Astrocyte (in vitro differentiated cells and primary cell): ENCODE results near the gene SV2C. TPM values are rescaled to one million over a fixed set of nuclear protein-coding genes. Genes with fewer than 3 reads are reported as not detected.

Experiments
- DNase-seq: peaks from one replicate; pipeline ENCODE4 v3.0.0-alpha.2; 2010; ENCODE audit warnings: low read depth
- FAIRE-seq: peaks from 2 replicates; lab custom pipeline; 2011; peaks lifted over from hg19 to GRCh38; lab: Jason Lieb, UNC
- H2AFZ ChIP-seq: 2 replicates; pipeline ENCODE4 v1.6.0; 2012; ENCODE audit warnings: low read depth, low read length, inconsistent platforms
- H3K27ac ChIP-seq: 2 replicates; pipeline ENCODE4 v1.5.1; 2011; ENCODE audit warnings: low read depth, low read length, inconsistent platforms
- H3K27me3 ChIP-seq: 2 replicates; pipeline ENCODE4 v1.6.0; 2011; ENCODE audit warnings: low read length, inconsistent platforms; ENCODE audit not compliant: insufficient read depth
- H3K36me3 ChIP-seq: 2 replicates; pipeline ENCODE4 v1.5.1; 2011; ENCODE audit warnings: low read length, inconsistent platforms; ENCODE audit not compliant: insufficient read depth
- H3K4me1 ChIP-seq: 2 replicates; pipeline ENCODE4 v1.5.1; 2011; ENCODE audit warnings: low read length, inconsistent platforms; ENCODE audit not compliant: insufficient read depth
- H3K4me2 ChIP-seq: 2 replicates; pipeline ENCODE4 v1.6.0; 2012; ENCODE audit warnings: low read length, inconsistent platforms
- H3K4me3 ChIP-seq: 2 replicates; pipeline ENCODE4 v1.5.1; 2011; ENCODE audit warnings: low read depth, mild to moderate bottlenecking, low read length, inconsistent platforms; ENCODE audit not compliant: insufficient read depth
- H3K79me2 ChIP-seq: 2 replicates; pipeline ENCODE4 v1.6.0; 2012; ENCODE audit warnings: mild to moderate bottlenecking, low read length, inconsistent platforms; ENCODE audit not compliant: insufficient read depth
- H3K9ac ChIP-seq: 2 replicates; pipeline ENCODE4 v1.6.0; 2012; ENCODE audit warnings: mild to moderate bottlenecking, low read length, inconsistent platforms
- H3K9me3 ChIP-seq: 2 replicates; pipeline ENCODE4 v1.5.1; 2012; ENCODE audit warnings: low read depth, mild to moderate bottlenecking, low read length, inconsistent platforms; ENCODE audit not compliant: insufficient read depth
- H4K20me1 ChIP-seq: 2 replicates; pipeline ENCODE4 v1.6.0; 2012; ENCODE audit warnings: low read length, inconsistent platforms; ENCODE audit not compliant: insufficient read depth
- H3K27ac Mint-ChIP-seq: one replicate; pipeline ENCODE4 v1.8.0; 2021; ENCODE audit warnings: mild to moderate bottlenecking, mixed read lengths; ENCODE audit not compliant: unreplicated experiment
- H3K27me3 Mint-ChIP-seq: one replicate; pipeline ENCODE4 v1.8.0; 2021; ENCODE audit warnings: low read depth, mixed read lengths; ENCODE audit not compliant: unreplicated experiment
- H3K36me3 Mint-ChIP-seq: one replicate; pipeline ENCODE4 v1.8.0; 2021; ENCODE audit warnings: low read depth, mixed read lengths; ENCODE audit not compliant: unreplicated experiment
- H3K4me1 Mint-ChIP-seq: one replicate; pipeline ENCODE4 v1.8.0; 2021; ENCODE audit warnings: low read depth, mixed read lengths; ENCODE audit not compliant: unreplicated experiment
- H3K4me3 Mint-ChIP-seq: one replicate; pipeline ENCODE4 v1.8.0; 2021; ENCODE audit warnings: mild to moderate bottlenecking, moderate library complexity, mixed read lengths; ENCODE audit not compliant: unreplicated experiment
- H3K9me3 Mint-ChIP-seq: one replicate; pipeline ENCODE4 v1.8.0; 2021; ENCODE audit warnings: mild to moderate bottlenecking, mixed read lengths; ENCODE audit not compliant: unreplicated experiment
- CTCF ChIP-seq: IDR thresholded peaks from 2 replicates; pipeline ENCODE4 v1.5.1; 2011; ENCODE audit warnings: low read depth, mild to moderate bottlenecking, inconsistent platforms, low read length, moderate library complexity; ENCODE audit not compliant: insufficient read depth
- EZH2 ChIP-seq: IDR thresholded peaks from 2 replicates; pipeline ENCODE4 v1.6.1; 2012; ENCODE audit warnings: mild to moderate bottlenecking, low read length, inconsistent platforms; ENCODE audit not compliant: insufficient read depth
- total RNA-seq: library from RNA; stranded (reverse); gene quantifications from 2 replicates; pipeline ENCODE4 v1.2.1, GENCODE V29; 2021

SV2C gene
- total RNA-seq, 1 donor from 2014 or later = 0.05 TPM

GRCh38 chr5:76149636-76150035 is 66.5 kb downstream of the SV2C start:
- no peak overlapping the region for H3K4me2 ChIP-seq
- Mint-ChIP-seq H3K27ac (no peak overlapping the region), H3K9me3 (no peaks in the 10 kb centered on the region), H3K4me3 (no peak overlapping the region), H3K36me3 (no peaks in the 10 kb centered on the region), H3K27me3 (peaks cover 7% of the 10 kb centered on the region), H3K4me1 (peaks cover 3% of the 10 kb centered on the region)
- DNase-seq (no peak), FAIRE-seq (no peak)
- no peaks in the 10 kb centered on the region for H4K20me1 ChIP-seq
- H2AFZ ChIP-seq = no peak overlapping the region
- H3K9ac ChIP-seq = no peak overlapping the region
- no peak overlapping the region for H3K4me3 ChIP-seq
- H3K9me3 ChIP-seq = no peaks in the 10 kb centered on the region
- no peaks in the 10 kb centered on the region for H3K79me2 ChIP-seq
- H3K4me1 ChIP-seq = no peaks in the 10 kb centered on the region
- H3K36me3 ChIP-seq = no peaks in the 10 kb centered on the region
- no peak for TF ChIP-seq CTCF
- TF ChIP-seq EZH2 = no peak
- H3K27me3 ChIP-seq = no peaks in the 10 kb centered on the region
- H3K27ac ChIP-seq = no peak overlapping the region

GRCh38 chr5:76152161-76152560 is 69.0 kb downstream of the SV2C start:
- Histone ChIP-seq H3K9ac (no peak overlapping the region), H3K4me1 (no peaks in the 10 kb centered on the region), H2AFZ (no peak overlapping the region), H3K4me2 (no peak overlapping the region), H3K27ac (no peak overlapping the region), H3K79me2 (no peaks in the 10 kb centered on the region), H3K27me3 (no peaks in the 10 kb centered on the region), H3K9me3 (no peaks in the 10 kb centered on the region), H4K20me1 (no peaks in the 10 kb centered on the region), H3K36me3 (no peaks in the 10 kb centered on the region), H3K4me3 (no peak overlapping the region)
- H3K4me1 Mint-ChIP-seq = peaks cover 3% of the 10 kb centered on the region
- H3K27ac Mint-ChIP-seq = no peak overlapping the region
- H3K9me3 Mint-ChIP-seq = no peaks in the 10 kb centered on the region
- no peak overlapping the region for H3K4me3 Mint-ChIP-seq
- peaks cover 6% of the 10 kb centered on the region for H3K27me3 Mint-ChIP-seq
- DNase-seq (no peak), FAIRE-seq (no peak)
- TF ChIP-seq CTCF (no peak), EZH2 (no peak)
- H3K36me3 Mint-ChIP-seq = no peaks in the 10 kb centered on the region

GRCh38 chr5:76152700-76153099 is 69.5 kb downstream of the SV2C start:
- H3K27me3 ChIP-seq = no peaks in the 10 kb centered on the region
- H2AFZ ChIP-seq = no peak overlapping the region
- H3K27ac ChIP-seq = no peak overlapping the region
- H3K4me2 ChIP-seq = no peak overlapping the region
- no peaks in the 10 kb centered on the region for H3K9me3 ChIP-seq
- no peaks in the 10 kb centered on the region for H3K79me2 ChIP-seq
- no peak for TF ChIP-seq CTCF
- no peak for TF ChIP-seq EZH2
- DNase-seq (no peak), FAIRE-seq (no peak)
- Mint-ChIP-seq H3K4me1 (peaks cover 3% of the 10 kb centered on the region), H3K27ac (no peak overlapping the region), H3K27me3 (peaks cover 4% of the 10 kb centered on the region), H3K36me3 (no peaks in the 10 kb centered on the region), H3K4me3 (no peak overlapping the region), H3K9me3 (no peaks in the 10 kb centered on the region)
- no peak overlapping the region for H3K4me3 ChIP-seq
- no peaks in the 10 kb centered on the region for H3K4me1 ChIP-seq
- no peaks in the 10 kb centered on the region for H3K36me3 ChIP-seq
- no peaks in the 10 kb centered on the region for H4K20me1 ChIP-seq
- H3K9ac ChIP-seq = no peak overlapping the region
